Thymus (tissue), 11 donors: ENCODE data around the gene PXT1. TPM values are rescaled to one million over a fixed set of nuclear protein-coding genes. Genes with fewer than 3 reads are reported as not detected.
"Not testable (repeated sequence)": the region's sequence is repeated elsewhere in the genome, so short reads cannot be mapped to it uniquely, and the experiment has no call there.

ENCODE experiments used
- DNase-seq, 9 donors: peaks; one replicate each; pipeline ENCODE4 v3.0.0-alpha.2; 2013; ENCODE audit warnings: low spot score in 9 of 9, low read depth in 6 of 9, missing footprints in 1 of 9
- H3K27ac ChIP-seq, 2 donors: one replicate each; pipeline ENCODE4 v1.5.1; 2013; ENCODE audit warnings: control low read depth in 1 of 2, low read depth in 1 of 2, low read length in 1 of 2, mild to moderate bottlenecking in 1 of 2, moderate library complexity in 1 of 2
- H3K27me3 ChIP-seq, 2 donors: one replicate each; pipeline ENCODE4 v1.5.1; 2013; ENCODE audit warnings: low read length in 1 of 2; ENCODE audit not compliant: control insufficient read depth in 2 of 2, insufficient read depth in 1 of 2
- H3K36me3 ChIP-seq, 2 donors: one replicate each; pipeline ENCODE4 v1.5.1; 2013; ENCODE audit warnings: low read length in 1 of 2, mild to moderate bottlenecking in 1 of 2, moderate library complexity in 1 of 2; ENCODE audit not compliant: control insufficient read depth in 2 of 2, insufficient read depth in 2 of 2
- H3K4me1 ChIP-seq, 2 donors: one replicate each; pipeline ENCODE4 v1.5.1; 2013; ENCODE audit warnings: low read length in 2 of 2; ENCODE audit not compliant: control insufficient read depth in 2 of 2, insufficient read depth in 2 of 2
- H3K4me3 ChIP-seq, 2 donors: one replicate each; pipeline ENCODE4 v1.5.1; 2013; ENCODE audit warnings: low read length in 2 of 2, control low read depth in 1 of 2, mild to moderate bottlenecking in 1 of 2
- H3K9me3 ChIP-seq, 2 donors: one replicate each; pipeline ENCODE4 v1.5.1; 2013; ENCODE audit warnings: low read length in 1 of 2, mild to moderate bottlenecking in 1 of 2; ENCODE audit not compliant: control insufficient read depth in 2 of 2, insufficient read depth in 1 of 2
- WGBS: extraction: QIAGEN DNeasy Blood & Tissue Kit; methylation state at CpG from one replicate; pipeline ENCODE4 v1.1.7; 2013; 5-methylcytosine and 5-hydroxymethylcytosine counted together
- polyA plus RNA-seq: library from polyadenylated mRNA; stranded (reverse); fragments of 200-250 nt; gene quantifications from one replicate; pipeline ENCODE4 v1.2.3, GENCODE V29; 2013
- total RNA-seq: library from RNA; stranded (reverse); fragments of 120-200 nt; gene quantifications from one replicate; pipeline ENCODE4 v1.2.4, GENCODE V29; 2013
- donor health status: healthy.

Gene PXT1
- total and polyA plus RNA-seq, 2 donors: 0.05 TPM

- H3K4me3 ChIP-seq: no peak overlapping the region
- peaks cover 0 to 6% of the 10 kb centered on the region in 2 donors for H3K4me1 ChIP-seq
- DNase-seq: no peak
- H3K27me3 ChIP-seq: peaks cover 0 to 7% of the 10 kb centered on the region in 2 donors
- 97% methylated on average over 9 of the region's 9 CpGs for WGBS
- H3K36me3 ChIP-seq: no peaks in the 10 kb centered on the region
- no peak overlapping the region for H3K27ac ChIP-seq
- no peaks in the 10 kb centered on the region for H3K9me3 ChIP-seq
Measured at GRCh38 chr6:36371211-36371610, 71.4 kb downstream of the PXT1 start.

GRCh38 chr6:36370638-36371037 lies 72.0 kb downstream of the PXT1 start:
- Histone ChIP-seq H3K4me3 (no peak overlapping the region), H3K9me3 (no peaks in the 10 kb centered on the region), H3K36me3 (no peaks in the 10 kb centered on the region), H3K27me3 (peaks cover 0 to 7% of the 10 kb centered on the region in 2 donors), H3K4me1 (peaks cover 0 to 8% of the 10 kb centered on the region in 2 donors), H3K27ac (no peak overlapping the region)
- WGBS: 97% methylated on average over 2 of the region's 2 CpGs
- DNase-seq: no peak

- H3K27ac ChIP-seq: no peak overlapping the region
- peaks cover 0 to 15% of the 10 kb centered on the region in 2 donors for H3K4me1 ChIP-seq
- H3K9me3 ChIP-seq: no peaks in the 10 kb centered on the region
- DNase-seq: no peak
- H3K36me3 ChIP-seq: no peaks in the 10 kb centered on the region
- no peak overlapping the region for H3K4me3 ChIP-seq
- H3K27me3 ChIP-seq: peaks cover 0 to 3% of the 10 kb centered on the region in 2 donors
- 92% methylated on average over 14 of the region's 14 CpGs for WGBS
Measured at GRCh38 chr6:36368921-36369865, 73.5 kb downstream of the PXT1 start.

GRCh38 chr6:36368421-36368820 lies 74.2 kb downstream of the PXT1 start:
- Histone ChIP-seq H3K4me3 (no peak overlapping the region), H3K27me3 (peaks cover 0 to under 1% of the 10 kb centered on the region in 2 donors), H3K36me3 (no peaks in the 10 kb centered on the region), H3K9me3 (peaks cover 0 to under 1% of the 10 kb centered on the region in 2 donors), H3K27ac (no peak overlapping the region), H3K4me1 (peaks cover 0 to 15% of the 10 kb centered on the region in 2 donors)
- DNase-seq: no peak
- WGBS: 92% methylated on average over 1 of the region's 1 CpG

GRCh38 chr6:36367743-36368142 lies 74.9 kb downstream of the PXT1 start:
- Histone ChIP-seq H3K36me3 (no peaks in the 10 kb centered on the region), H3K27me3 (no peaks in the 10 kb centered on the region), H3K4me1 (peaks cover 0 to 15% of the 10 kb centered on the region in 2 donors), H3K4me3 (no peak overlapping the region), H3K27ac (no peak overlapping the region), H3K9me3 (peaks cover 0 to 3% of the 10 kb centered on the region in 2 donors)
- DNase-seq: no peak
- 98% methylated on average over 3 of the region's 3 CpGs for WGBS

- Histone ChIP-seq H3K27ac (peak overlapping the region in 1 of 2 donors; percentile 66), H3K4me3 (no peak overlapping the region), H3K27me3 (no peaks in the 10 kb centered on the region), H3K36me3 (no peaks in the 10 kb centered on the region), H3K9me3 (peaks cover 0 to 3% of the 10 kb centered on the region in 2 donors), H3K4me1 (peaks cover 0 to 21% of the 10 kb centered on the region in 2 donors)
- WGBS: 84% methylated on average over 18 of the region's 19 CpGs
- DNase-seq: no peak
Measured at GRCh38 chr6:36364669-36365479, 77.8 kb downstream of the PXT1 start.

GRCh38 chr6:36364061-36364635 lies 78.5 kb downstream of the PXT1 start:
- WGBS: 98% methylated on average over 34 of the region's 34 CpGs
- H3K4me3 ChIP-seq, H3K27ac ChIP-seq, H3K27me3 ChIP-seq, DNase-seq, H3K9me3 ChIP-seq, H3K36me3 ChIP-seq: not testable (repeated sequence)
- H3K4me1 ChIP-seq: peaks cover 0 to 18% of the 10 kb centered on the region in 2 donors

GRCh38 chr6:36363371-36363752 lies 79.3 kb downstream of the PXT1 start:
- 89% methylated on average over 12 of the region's 13 CpGs for WGBS
- DNase-seq, H3K36me3 ChIP-seq, H3K9me3 ChIP-seq, H3K4me3 ChIP-seq, H3K27me3 ChIP-seq, H3K27ac ChIP-seq: not testable (repeated sequence)
- H3K4me1 ChIP-seq: peaks cover 0 to 22% of the 10 kb centered on the region in 2 donors
